ENCODE results near the gene MELTF.

Gene MELTF

DNA sequence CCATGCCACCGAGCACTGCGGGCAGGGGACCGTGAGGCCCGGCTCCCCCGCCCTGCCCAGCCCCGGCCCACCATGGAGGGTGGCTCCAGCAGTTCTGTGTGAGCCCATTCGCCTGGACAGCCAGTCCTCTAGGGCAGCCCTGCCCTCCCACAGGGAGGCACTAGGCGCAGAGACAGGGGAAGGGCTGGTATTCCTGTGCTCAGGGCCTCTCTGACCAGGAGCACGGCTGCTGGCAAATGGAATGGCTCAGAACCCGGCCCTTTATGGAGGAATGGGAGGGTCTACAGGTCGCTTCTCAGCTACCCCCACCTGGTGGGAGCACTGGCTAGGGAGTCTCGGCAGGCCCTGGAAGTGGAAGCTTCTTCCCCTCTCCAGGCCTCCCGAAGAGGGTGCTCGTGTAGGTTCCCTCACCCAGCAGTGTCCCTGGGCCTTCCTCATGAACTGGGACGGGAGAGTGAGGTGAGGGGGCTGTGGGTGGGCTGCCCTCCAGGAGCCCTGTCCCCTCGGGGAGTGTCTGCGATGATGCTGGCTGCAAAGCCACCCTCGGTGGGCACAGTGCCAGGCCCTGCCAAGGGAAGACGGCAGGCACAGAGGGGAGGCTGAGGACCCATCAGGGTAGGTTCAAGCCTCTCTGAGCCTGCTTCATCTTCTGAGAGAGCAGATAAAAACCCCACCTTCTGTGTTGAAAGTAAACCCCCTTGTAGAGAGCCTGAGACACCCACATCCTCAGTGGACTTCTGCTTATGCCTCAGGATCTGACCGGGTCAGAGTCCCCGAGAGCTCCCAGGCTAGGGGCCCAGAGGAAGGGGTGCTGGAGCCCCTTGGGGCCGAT, 1.5 kb downstream of the MELTF start:
- Histone ChIP-seq H3K4me3 (ENCODE audit: low read length) (peak overlapping the region; percentile 92), H3K4me1 (ENCODE audit: low read length) (peaks cover 39% of the 10 kb centered on the region), H3K9ac (ENCODE audit: low read length) (peak overlapping the region; percentile 90)

DNA sequence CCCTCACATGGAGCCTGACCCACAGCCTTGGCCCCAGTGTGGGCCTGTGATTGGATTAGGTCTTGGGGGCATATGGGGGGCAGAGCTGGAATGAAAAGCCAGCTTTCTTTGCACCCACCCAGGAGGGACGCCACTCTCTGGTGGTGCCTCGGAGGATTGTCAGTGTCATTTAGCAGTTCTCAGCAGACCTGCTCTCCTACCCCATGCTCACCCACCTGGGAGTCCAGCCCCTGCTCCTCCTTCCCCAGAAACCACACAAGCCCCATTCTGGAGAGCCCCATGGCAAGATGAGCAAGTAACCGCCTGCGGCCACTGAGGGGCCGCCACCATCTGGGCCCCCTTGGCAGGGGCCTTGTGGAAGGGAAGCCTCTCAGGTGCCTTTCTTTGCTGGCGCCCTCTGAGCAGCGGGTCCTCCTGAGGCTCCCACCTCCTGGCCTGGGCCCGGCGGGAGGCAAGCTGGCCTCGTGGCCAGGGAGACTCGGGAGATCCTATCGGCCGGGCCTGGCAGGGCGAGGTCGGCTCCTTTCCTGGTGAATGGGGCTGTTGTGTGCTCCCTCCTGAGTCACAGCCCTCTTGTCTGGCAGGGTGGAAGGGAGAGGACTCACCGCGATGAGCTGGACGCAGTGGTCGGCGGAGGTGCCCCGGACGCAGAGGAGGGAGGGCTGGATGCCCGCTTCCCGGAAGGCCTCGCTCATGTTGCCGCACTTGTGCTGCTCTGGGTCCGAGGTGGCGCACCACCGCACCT, 2.3 kb downstream of the MELTF start:
- no peak overlapping the region for H3K27ac ChIP-seq (ENCODE audit: low read length)
- peaks cover 18% of the 10 kb centered on the region for H3K79me2 ChIP-seq (ENCODE audit: low read length)
- no peak overlapping the region for H2AFZ ChIP-seq (ENCODE audit: low read depth, low read length)
- TF ChIP-seq EZH2phosphoT487 (IDR thresholded peaks at IDR 0.05; ENCODE audit: low read depth) = no peak
- TF ChIP-seq, protein P1, sequence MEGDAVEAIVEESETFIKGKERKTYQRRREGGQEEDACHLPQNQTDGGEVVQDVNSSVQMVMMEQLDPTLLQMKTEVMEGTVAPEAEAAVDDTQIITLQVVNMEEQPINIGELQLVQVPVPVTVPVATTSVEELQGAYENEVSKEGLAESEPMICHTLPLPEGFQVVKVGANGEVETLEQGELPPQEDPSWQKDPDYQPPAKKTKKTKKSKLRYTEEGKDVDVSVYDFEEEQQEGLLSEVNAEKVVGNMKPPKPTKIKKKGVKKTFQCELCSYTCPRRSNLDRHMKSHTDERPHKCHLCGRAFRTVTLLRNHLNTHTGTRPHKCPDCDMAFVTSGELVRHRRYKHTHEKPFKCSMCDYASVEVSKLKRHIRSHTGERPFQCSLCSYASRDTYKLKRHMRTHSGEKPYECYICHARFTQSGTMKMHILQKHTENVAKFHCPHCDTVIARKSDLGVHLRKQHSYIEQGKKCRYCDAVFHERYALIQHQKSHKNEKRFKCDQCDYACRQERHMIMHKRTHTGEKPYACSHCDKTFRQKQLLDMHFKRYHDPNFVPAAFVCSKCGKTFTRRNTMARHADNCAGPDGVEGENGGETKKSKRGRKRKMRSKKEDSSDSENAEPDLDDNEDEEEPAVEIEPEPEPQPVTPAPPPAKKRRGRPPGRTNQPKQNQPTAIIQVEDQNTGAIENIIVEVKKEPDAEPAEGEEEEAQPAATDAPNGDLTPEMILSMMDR (IDR thresholded peaks at IDR 0.05; ENCODE audit: low read depth, low read length) = no peak
- no peak overlapping the region for H3K4me2 ChIP-seq (ENCODE audit: low read length)
- H3K9me3 ChIP-seq (ENCODE audit: insufficient read depth, low read length) = no peaks in the 10 kb centered on the region
- peaks cover 17% of the 10 kb centered on the region for H3K36me3 ChIP-seq (replicated peaks; ENCODE audit: low read depth, low read length)
- H3K4me3 ChIP-seq (ENCODE audit: low read length) = no peak overlapping the region
- H3K9ac ChIP-seq (ENCODE audit: low read length) = no peak overlapping the region
- peaks cover 47% of the 10 kb centered on the region for H3K4me1 ChIP-seq (ENCODE audit: low read length)
- H3K27me3 ChIP-seq (ENCODE audit: low read depth, low read length) = no peaks in the 10 kb centered on the region
- H4K20me1 ChIP-seq (ENCODE audit: insufficient read depth, low read length) = no peaks in the 10 kb centered on the region

More for the DNA sequence above, 1.5 kb downstream of the MELTF start:
- Histone ChIP-seq H3K9me3 (ENCODE audit: insufficient read depth, low read length) (no peaks in the 10 kb centered on the region), H2AFZ (ENCODE audit: low read depth, low read length) (no peak overlapping the region), H3K79me2 (ENCODE audit: low read length) (peaks cover 18% of the 10 kb centered on the region), H3K27ac (ENCODE audit: low read length) (peak overlapping the region; percentile 47), H3K4me2 (ENCODE audit: low read length) (peak overlapping the region; percentile 97), H3K27me3 (ENCODE audit: low read depth, low read length) (no peaks in the 10 kb centered on the region), H4K20me1 (ENCODE audit: insufficient read depth, low read length) (no peaks in the 10 kb centered on the region), H3K36me3 (replicated peaks; ENCODE audit: low read depth, low read length) (peaks cover 17% of the 10 kb centered on the region)
- TF ChIP-seq, protein P1 (IDR thresholded peaks at IDR 0.05; ENCODE audit: low read depth, low read length) = no peak
- no peak for TF ChIP-seq EZH2phosphoT487 (IDR thresholded peaks at IDR 0.05; ENCODE audit: low read depth)

DNA sequence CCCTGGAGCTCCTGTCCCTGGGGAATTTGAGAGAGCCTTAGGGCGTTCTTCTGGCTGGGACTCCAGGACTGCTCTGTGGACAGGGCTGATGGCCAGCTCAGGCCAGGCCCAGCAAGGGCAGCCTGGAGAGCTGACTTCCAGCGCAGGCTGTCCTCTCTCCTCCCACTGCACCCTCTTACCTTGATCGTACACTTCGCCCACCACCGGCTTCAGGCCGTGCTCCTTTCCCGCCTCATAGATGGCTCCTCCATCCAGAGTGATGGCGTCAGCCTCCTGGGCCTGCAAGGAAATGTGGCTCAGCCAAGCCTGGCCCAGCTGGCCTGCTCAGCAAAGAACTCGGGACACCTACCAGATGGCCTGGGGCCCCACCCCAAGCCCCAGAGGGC, 3.1 kb downstream of the MELTF start:
- Histone ChIP-seq H4K20me1 (ENCODE audit: insufficient read depth, low read length) (no peaks in the 10 kb centered on the region), H3K4me1 (ENCODE audit: low read length) (peaks cover 47% of the 10 kb centered on the region)

More for the DNA sequence above, 3.1 kb downstream of the MELTF start:
- H3K27me3 ChIP-seq (ENCODE audit: low read depth, low read length) = no peaks in the 10 kb centered on the region
- H3K79me2 ChIP-seq (ENCODE audit: low read length) = peaks cover 18% of the 10 kb centered on the region
- peaks cover 17% of the 10 kb centered on the region for H3K36me3 ChIP-seq (replicated peaks; ENCODE audit: low read depth, low read length)
- no peak for TF ChIP-seq EZH2phosphoT487 (IDR thresholded peaks at IDR 0.05; ENCODE audit: low read depth)
- TF ChIP-seq, protein P1 (IDR thresholded peaks at IDR 0.05; ENCODE audit: low read depth, low read length) = no peak
- H3K4me3 ChIP-seq (ENCODE audit: low read length) = no peak overlapping the region
- H3K27ac ChIP-seq (ENCODE audit: low read length) = no peak overlapping the region
- H3K4me2 ChIP-seq (ENCODE audit: low read length) = no peak overlapping the region
- H3K9ac ChIP-seq (ENCODE audit: low read length) = no peak overlapping the region
- no peaks in the 10 kb centered on the region for H3K9me3 ChIP-seq (ENCODE audit: insufficient read depth, low read length)
- no peak overlapping the region for H2AFZ ChIP-seq (ENCODE audit: low read depth, low read length)

Measured in OCI-LY3 (cell line).